ENCODE data around the gene TEFM. TPM values are rescaled to one million over a fixed set of nuclear protein-coding genes. Genes with fewer than 3 reads are reported as not detected.

TEFM gene, protein sequence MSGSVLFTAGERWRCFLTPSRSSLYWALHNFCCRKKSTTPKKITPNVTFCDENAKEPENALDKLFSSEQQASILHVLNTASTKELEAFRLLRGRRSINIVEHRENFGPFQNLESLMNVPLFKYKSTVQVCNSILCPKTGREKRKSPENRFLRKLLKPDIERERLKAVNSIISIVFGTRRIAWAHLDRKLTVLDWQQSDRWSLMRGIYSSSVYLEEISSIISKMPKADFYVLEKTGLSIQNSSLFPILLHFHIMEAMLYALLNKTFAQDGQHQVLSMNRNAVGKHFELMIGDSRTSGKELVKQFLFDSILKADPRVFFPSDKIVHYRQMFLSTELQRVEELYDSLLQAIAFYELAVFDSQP
- polyA plus RNA-seq (2011; rRNA removed) (10.6 and 16.6 TPM in 2 replicates), polyA minus RNA-seq (2011; rRNA and poly(A)+ RNA removed) (5.3 and 8.2 TPM in 2 replicates)

DNA sequence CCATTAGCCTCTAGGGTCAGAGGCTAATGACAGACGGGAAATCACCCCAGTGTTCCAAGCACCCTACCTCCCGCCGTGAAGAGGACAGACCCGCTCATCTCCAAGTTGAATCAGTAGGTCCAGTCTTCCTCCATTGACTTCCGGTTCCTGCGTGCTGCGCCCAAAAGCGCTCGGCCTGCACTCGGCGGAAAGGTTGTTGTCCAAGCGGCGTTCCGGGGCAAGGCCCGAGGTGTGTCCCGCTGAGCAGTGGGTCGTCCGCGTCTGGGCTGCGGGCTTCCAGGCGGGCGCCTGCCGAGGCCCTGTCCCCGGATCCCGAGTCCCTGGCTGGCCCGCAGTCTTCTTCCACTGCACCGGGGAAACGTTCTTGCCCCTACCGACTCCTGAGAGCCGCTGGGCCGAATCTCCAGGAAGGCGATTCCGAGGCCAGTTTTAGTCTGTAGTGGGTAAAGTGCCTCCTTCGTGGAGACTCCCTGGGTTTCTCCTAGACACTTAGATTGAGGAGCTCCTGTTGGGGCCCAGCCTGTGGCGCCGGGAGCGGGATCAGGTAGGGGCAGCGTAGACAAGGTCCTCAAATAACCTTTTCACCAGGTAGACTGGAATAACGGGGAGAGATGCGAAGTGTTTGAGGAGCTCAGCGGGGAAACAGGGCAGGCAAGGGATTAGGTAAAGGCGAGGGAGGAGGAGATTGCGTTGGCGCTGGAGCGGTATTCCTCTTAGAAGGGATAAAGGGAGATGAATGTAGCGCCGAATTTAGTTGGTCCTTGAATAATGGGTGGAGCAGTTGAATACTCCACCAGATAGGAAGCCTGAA, at the start of gene TEFM:
Gene TEFM, minus strand, starts transcription at position 138 of the 811 bp plus-strand sequence. Its CDS starts 40 bp downstream, at position 98.
- Histone ChIP-seq H3K4me3 (ENCODE audit: low read depth, low read length) (peak within 1 kb of the TSS; percentile 90), H3K9me3 (ENCODE audit: control insufficient read depth, insufficient read depth, low read length) (no peaks in the 10 kb centered on the region), H3K27me3 (ENCODE audit: control insufficient read depth, insufficient read depth, low read length) (no peaks in the 10 kb centered on the region), H3K27ac (ENCODE audit: low read depth, low read length) (peak within 1 kb of the TSS; percentile 75)
- CTCF ChIA-PET, result interaction anchor here (0.9 kb wide), 1 partner anchor 310 kb away, joined by 3 read pairs; no protein-coding TSS in a partner anchor
- peak; percentile 72 for DNase-seq (ENCODE audit: low read depth, low spot score)
- POLR2A ChIA-PET, result interaction anchor here (0.6 to 0.9 kb wide), 5 partner anchors 9 to 69 kb away, joined by 3 to 5 read pairs (median 3); partner anchors contain the start of gene RNF135
- TF ChIP-seq CTCF (IDR thresholded peaks at IDR 0.05; ENCODE audit: low read depth, low read length), result no peak

- Histone ChIP-seq H3K27ac (ENCODE audit: low read depth, low read length) (peak overlapping the region; percentile 11), H3K4me3 (ENCODE audit: low read depth, low read length) (no peak overlapping the region), H3K9me3 (ENCODE audit: control insufficient read depth, insufficient read depth, low read length) (no peaks in the 10 kb centered on the region), H3K27me3 (ENCODE audit: control insufficient read depth, insufficient read depth, low read length) (no peaks in the 10 kb centered on the region)
- ChIA-PET CTCF (interaction anchor here (0.6 kb wide), 1 partner anchor 613 kb away, joined by 3 read pairs; no protein-coding TSS in a partner anchor), POLR2A (no interaction called here)
- DNase-seq (ENCODE audit: low read depth, low spot score), result no peak
- TF ChIP-seq CTCF (IDR thresholded peaks at IDR 0.05; ENCODE audit: low read depth, low read length), result no peak
Measured at GRCh38 chr17:30954046-30954830, 48.2 kb upstream of the TEFM start.

- Histone ChIP-seq H3K4me3 (ENCODE audit: low read depth, low read length) (no peak overlapping the region), H3K27me3 (ENCODE audit: control insufficient read depth, insufficient read depth, low read length) (no peaks in the 10 kb centered on the region), H3K9me3 (ENCODE audit: control insufficient read depth, insufficient read depth, low read length) (no peaks in the 10 kb centered on the region), H3K27ac (ENCODE audit: low read depth, low read length) (no peak overlapping the region)
- no peak for TF ChIP-seq CTCF (IDR thresholded peaks at IDR 0.05; ENCODE audit: low read depth, low read length)
- DNase-seq (ENCODE audit: low read depth, low spot score), result no peak
- ChIA-PET CTCF (no interaction called here), POLR2A (no interaction called here)
Measured at GRCh38 chr17:30952638-30953393, 46.8 kb upstream of the TEFM start.

DNA sequence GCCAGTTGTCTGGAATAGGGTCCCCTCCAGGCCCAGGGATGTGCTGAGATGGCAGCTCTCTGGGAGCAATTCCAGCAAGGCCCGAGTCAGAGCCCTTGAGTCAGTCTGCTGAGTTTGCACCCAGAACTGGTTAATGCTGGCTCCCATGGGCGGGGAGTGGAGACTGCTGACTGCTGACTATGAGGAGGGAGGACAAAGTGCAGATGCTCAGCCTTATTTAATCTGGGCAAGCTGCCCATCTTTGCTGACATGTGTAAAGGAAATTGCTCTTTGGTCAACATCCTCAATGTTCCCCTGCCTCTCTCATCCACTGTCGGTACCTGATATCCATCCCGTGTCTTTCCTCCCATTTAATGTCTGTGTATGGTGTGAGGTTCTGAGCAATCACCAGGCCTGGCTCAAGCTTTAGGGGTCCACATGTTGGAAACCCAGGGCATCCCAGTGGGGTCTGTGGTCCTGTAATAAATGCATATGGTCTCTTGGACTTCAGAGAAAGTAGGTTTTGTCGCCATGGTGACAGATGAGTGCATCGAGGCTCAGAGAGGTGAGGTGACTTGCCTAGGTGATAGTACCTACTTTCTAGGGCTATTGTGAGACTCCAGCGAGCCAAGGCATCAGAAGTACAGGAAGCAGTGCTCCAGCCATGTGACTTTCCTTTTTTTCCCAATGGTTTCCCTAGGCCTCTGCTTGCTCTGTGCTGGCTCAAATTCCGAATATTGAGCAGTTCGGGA, 44.8 kb upstream of the TEFM start:
- ChIA-PET CTCF (no interaction called here), POLR2A (interaction anchor here (0.6 kb wide), 1 partner anchor 23 kb away, joined by 6 read pairs; no protein-coding TSS in a partner anchor)
- no peak for TF ChIP-seq CTCF (IDR thresholded peaks at IDR 0.05; ENCODE audit: low read depth, low read length)
- Histone ChIP-seq H3K27me3 (ENCODE audit: control insufficient read depth, insufficient read depth, low read length) (no peaks in the 10 kb centered on the region), H3K9me3 (ENCODE audit: control insufficient read depth, insufficient read depth, low read length) (no peaks in the 10 kb centered on the region), H3K27ac (ENCODE audit: low read depth, low read length) (no peak overlapping the region), H3K4me3 (ENCODE audit: low read depth, low read length) (no peak overlapping the region)
- DNase-seq (ENCODE audit: low read depth, low spot score), result peak; percentile 75

Measured in AG04450 (cell line).